GM19463 (cell line): ENCODE data around the gene ID2.

ENCODE experiments used
- ATAC-seq: cut with Tn5 transposase; IDR thresholded peaks from one replicate; pipeline ENCODE4 v1.9.1; 2021; ENCODE audit warnings: mild to moderate bottlenecking, moderate library complexity; ENCODE audit not compliant: unreplicated experiment

The ID2 gene

GRCh38 chr2:8681786-8682692 lies at the start of gene ID2:
Gene ID2, plus strand, starts transcription at chr2:8682056. Its CDS starts 110 bp downstream, at chr2:8682166.
- peak; percentile 57 for ATAC-seq

- no peak for ATAC-seq
Observed at GRCh38 chr2:8632755-8633154, 49.1 kb upstream of the ID2 start.

DNA sequence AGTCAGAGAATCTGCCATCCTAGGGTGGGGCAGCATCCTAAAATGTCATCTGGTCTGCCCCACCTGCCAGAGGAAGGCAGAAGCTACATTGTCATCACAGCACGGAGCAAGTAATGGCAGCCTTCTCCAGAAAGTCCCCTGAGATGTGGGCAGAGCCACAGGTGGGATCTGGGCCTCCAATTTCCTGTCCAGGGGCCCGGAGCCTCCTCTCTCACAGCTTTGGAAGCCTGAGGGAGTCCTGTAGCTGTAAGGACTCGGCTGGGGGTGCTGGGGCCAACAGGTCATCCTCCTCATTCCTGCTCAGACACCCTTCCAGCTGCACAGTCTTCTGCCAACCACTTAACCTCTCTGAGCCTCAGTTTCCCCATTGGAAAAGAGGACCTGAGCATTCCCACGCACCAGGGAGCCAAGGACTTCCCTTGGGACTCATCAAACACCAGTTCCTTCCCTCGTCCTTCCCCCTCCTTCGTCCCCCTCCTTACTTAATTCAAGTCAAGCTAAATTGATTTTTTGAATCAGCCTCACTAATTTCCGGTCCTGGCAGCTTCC lies 48.6 kb upstream of the ID2 start:
- no peak for ATAC-seq

DNA sequence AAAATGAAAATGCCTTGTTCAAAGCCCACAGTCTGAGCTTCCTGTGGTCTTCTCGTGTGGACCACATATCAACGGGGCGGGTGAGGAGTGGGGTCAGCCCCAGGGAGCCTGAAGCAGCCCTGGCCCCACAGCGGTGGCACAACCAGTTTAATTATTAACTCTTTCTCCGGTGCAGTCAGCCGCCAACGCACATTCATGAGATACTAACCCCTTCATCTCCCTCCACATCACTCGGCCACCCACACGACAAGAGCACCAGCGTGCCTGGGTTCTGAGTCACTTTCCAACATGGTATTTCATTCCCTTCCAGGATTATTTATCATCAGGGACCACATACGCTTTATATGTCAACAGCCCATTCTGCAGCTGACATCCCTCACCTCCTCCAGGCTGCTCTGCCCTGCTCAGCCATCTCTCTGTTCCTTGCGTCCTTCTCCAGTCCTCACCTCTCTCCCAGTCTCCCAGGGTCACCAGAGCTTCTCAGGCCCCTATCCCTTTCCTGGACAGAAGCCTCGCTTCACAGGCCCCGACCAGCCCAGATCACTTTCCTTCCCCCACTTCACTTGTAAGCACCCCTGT lies 48.0 kb upstream of the ID2 start:
- peak; percentile 73 for ATAC-seq

DNA sequence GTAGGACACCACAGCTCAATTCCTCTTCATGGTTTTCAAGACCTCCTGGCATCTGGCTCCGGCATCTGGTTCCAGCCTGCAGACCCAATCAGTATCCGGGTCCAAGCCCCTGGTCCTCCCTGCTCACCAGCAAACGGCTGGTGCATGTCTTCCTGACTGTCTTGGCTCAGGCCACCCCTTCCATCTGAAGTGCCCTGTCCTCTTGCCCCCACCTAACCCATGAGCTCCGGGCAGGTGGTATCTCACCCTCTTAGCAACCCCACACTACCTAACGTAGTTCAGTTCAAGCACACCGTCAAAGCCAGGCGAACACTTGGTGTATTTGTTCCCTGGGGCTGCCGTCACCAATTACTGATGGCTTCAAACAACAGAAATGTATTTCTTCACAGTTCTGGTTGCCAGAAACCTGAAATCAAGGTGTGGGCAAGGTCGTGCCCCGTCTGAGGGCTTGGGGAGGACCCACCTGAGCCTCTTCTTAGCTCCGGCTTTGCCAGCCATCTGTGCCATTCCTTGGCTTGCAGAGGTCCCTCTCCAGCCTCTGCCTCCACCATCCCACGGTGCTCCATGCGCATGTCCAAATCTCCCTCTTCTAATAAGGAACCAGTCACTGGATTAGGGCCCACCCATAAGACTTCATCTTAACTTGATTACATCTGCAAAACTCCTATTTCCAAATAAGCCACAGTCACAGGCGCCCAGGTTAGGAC lies 47.2 kb upstream of the ID2 start:
- ATAC-seq: no peak

DNA sequence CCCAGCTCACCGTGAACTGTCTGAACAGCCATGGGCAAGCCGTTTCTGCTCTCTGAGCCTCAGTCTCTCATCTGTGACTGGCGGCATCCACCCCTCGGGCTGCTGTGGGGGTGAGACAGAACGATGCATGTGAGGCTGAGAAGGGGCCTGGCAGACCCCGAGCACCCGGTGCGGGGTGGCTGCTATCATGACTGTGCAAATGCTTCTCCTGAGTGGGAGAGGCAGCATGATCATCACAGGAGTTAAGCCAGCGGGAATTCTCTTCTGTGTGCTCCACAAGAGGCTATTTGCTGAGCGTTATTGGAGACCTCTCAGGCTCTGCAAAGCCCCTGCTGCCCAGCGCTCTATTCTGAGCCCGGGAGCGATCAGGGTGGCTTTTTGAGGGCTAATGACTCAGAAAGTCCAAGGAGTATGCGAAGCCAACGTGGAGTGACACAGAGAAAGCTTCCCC lies 45.8 kb upstream of the ID2 start:
- no peak for ATAC-seq

DNA sequence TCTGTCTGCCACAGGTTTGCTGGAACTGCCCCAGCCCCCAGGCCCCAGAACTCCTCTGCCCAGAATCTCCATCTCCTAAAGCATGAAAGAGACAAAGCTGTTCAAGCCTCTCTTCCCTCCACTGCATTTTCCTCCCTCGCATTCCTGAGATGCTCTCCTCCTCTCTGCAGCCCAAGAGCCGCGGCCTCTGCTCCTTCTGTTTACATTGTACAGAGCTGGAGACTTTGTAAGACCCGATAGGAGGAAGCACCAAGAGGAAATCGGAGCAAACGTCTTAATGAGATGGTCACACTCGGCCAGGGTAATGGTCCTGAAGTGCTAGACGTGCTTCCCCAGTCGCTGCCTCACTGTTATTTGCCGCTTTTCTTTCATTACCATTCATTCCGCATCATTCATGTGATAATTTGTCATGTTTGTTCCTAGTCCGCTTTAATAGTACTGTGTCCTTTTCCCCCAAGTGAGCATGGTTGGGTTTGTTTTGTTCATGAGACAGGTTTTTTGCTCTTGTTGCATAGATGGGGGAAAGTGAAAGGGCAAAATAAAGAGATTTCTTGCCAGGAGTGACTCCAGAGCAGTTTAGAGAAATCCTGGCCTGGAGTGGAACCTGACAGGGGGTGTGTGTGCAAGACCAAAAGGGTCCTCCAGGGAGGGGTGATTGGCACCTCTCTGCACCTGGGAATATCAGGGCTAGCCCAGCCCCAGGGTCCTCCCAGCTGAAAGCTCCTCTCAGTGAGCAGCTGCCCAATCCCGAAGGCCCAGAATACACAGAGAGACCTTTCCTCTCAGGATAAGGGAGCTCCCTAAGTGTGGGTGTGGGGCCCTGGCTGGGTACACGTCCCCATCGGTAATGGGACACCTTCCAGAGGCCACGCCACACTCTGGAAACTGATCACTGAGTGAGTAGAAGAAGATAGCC lies 44.9 kb upstream of the ID2 start:
- ATAC-seq: no peak

DNA sequence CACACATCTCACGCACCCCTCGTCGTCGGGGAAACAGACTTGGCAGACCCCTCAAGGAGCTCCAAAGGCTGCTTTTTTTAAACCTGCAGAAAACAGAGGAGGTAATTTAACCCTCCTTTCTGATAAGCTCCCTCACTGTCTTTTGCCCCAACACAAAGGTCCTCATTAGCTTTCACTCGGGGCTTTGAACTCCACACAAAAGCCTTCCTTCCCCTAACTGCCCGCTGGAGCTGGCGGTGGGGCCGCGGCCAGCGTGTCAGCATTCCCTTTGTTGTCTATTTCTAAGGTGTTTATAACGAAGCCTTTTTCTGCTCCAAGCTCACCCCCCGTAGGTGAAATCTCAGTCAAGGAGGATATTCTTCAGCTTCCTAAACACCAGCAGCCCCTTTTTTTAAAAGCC lies 43.5 kb upstream of the ID2 start:
- no peak for ATAC-seq

- no peak for ATAC-seq
Observed at GRCh38 chr2:8639122-8639635, 42.7 kb upstream of the ID2 start.

GRCh38 chr2:8640498-8640897 lies 41.4 kb upstream of the ID2 start:
- ATAC-seq: no peak

DNA sequence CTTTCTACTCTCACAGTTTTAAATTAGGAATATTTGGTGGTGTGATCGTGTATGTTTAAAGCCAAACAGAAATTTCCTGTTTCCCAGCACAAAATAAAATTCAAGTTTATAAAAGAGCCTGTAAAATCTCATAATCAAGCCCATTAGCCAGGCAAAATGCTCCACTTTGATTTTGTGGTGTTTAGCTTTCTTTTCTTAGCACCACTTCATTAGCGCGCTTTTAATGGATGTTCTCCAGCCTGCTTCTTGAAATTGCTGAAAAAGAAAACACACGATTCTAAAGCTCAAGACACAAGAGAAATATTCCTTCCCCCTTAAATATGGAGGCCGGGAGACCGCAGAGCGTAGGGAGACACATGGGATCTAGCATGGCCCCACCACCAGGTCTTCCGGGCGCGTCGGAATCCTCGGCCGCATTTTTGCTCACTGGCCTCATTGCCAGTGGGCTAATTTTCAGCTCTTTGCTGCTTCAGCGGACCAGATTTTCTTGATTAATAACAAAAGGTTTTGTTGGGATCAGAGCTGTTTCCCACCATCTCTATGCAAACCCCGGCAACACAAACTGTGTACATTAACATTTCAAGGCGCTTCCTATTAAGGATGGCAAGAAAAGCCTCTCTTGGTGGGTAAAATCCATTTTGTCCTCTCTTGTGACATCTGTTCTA lies 40.4 kb upstream of the ID2 start:
- no peak for ATAC-seq

- no peak for ATAC-seq
Observed at GRCh38 chr2:8642366-8643068, 39.3 kb upstream of the ID2 start.

- no peak for ATAC-seq
Observed at GRCh38 chr2:8643250-8643995, 38.4 kb upstream of the ID2 start.

DNA sequence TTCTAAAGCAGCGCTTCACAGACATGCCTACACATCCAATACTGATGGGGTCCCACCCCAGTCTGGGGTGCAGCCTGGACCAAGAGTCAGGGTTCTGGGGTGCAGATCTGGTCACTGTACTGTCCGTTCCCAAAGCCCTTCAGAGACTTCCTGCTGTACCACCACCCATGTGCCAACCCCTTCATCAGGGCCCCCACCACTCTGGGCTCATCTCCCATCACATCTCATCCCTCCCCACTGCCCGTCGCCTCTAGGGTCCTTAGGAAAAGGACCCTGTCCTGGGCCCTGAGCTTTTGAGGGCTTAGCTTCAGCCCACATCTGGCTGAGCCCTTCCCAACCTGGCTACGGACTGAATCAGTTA lies 37.9 kb upstream of the ID2 start:
- no peak for ATAC-seq

DNA sequence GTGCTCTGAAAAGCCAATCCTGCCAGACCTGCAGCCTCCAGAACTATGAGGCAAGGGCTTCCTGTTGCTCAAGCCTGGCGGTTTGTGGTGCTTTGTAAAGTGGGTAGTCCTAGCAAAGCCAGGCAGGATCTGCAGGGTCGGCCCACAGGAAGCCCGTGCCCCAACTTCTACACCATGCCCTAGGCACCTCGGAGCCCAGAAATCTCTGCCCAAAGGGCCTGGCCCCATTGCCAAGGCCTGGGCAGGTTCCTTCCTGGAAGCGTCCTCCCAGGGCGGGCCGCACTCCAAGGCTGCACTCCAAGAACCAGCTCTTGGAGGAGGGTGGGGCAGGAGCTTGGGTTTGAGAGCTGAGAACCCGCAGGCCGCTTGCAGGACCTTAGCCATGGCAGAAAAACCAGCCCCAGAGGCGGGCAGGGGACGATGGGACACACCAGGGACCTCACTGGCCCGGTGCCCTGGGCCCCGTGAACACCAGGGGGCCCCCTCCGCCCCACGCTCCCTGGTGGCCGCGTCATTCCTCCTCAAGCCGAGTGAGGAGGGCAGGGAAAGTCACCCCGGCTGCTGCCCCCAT lies 37.2 kb upstream of the ID2 start:
- ATAC-seq: no peak

GRCh38 chr2:8645176-8645831 lies 36.6 kb upstream of the ID2 start:
- ATAC-seq: no peak

DNA sequence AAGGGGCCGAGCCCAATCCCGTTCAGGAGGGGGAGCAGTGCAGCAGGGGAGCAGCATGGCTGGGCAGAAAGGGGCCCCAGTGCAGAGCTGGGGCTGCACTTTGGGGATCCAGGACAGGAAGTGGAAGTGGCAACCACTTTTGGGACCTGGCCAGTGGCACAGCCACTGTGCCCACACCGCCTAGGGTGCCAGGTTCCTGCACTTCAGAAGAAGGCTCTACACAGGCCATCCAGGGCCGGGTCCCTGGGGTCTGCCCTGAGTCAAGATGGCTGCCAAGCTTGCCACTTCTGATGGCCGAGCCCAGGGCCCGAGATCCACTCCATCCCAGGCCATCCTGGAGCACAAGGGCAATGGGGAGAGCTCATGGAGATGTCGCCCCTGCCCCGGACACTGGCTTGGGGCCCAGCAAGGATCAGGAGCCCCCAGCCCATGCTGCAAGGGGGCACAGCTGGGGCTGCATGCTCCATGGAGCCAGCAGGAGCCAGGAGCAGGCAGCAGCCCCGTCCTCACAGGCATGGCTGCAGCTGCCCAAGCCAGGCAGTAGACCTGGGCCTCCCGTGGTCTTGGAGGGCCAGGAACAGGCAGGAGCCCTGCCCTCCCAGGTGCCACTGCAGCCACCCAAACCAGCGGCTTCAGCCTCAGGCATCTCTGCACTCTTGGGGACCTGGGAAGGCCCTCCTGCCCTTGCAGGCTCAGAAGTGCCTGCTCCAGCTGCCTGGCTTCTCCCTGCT lies 35.0 kb upstream of the ID2 start:
- ATAC-seq: no peak
